H1 (cell line): Measurements from ENCODE around the gene ACYP2. TPM values are rescaled to one million over a fixed set of nuclear protein-coding genes. Genes with fewer than 3 reads are reported as not detected.

Experiments used
- CTCF ChIA-PET: fragments of 300-600 bp; sonication (Branson Sonifier 250); formaldehyde crosslinking; loops from one replicate; lab custom pipeline; 2021; ENCODE audit not compliant: partially characterized antibody; lab: Charles Lee
- POLR2A ChIA-PET: fragments of 300-600 bp; sonication (Branson Sonifier 250); formaldehyde crosslinking; loops from one replicate; lab custom pipeline; 2021; ENCODE audit warnings: inconsistent platforms; ENCODE audit not compliant: partially characterized antibody; lab: Charles Lee
- DNase-seq, 2 experiments: peaks; one replicate each; pipeline versions ENCODE4 v3.0.0 to v3.0.0-alpha.2; 2010 to 2022; ENCODE audit warnings: low spot score in 2 of 2, low read depth in 1 of 2, mixed read lengths in 1 of 2
- FAIRE-seq: peaks from 2 replicates; lab custom pipeline; 2011; peaks lifted over from hg19 to GRCh38; lab: Jason Lieb, UNC
- H2AFZ ChIP-seq: 2 replicates; pipeline ENCODE4 v1.8.1; 2012; ENCODE audit warnings: low read length, inconsistent platforms
- H2AK5ac ChIP-seq: 2 replicates; pipeline ENCODE4 v1.6.1; 2013; ENCODE audit warnings: low read depth, low read length
- H2BK120ac ChIP-seq: replicated peaks from 2 replicates; pipeline ENCODE3; 2013; ENCODE audit warnings: low read depth, low read length, inconsistent platforms
- H2BK12ac ChIP-seq: 2 replicates; pipeline ENCODE4 v1.6.1; 2013; ENCODE audit warnings: low read depth, low read length
- H2BK15ac ChIP-seq: 2 replicates; pipeline ENCODE4 v1.6.1; 2013; ENCODE audit warnings: low read length
- H2BK20ac ChIP-seq: 2 replicates; pipeline ENCODE4 v1.6.1; 2013; ENCODE audit warnings: low read length
- H2BK5ac ChIP-seq: 2 replicates; pipeline ENCODE4 v1.6.1; 2013; ENCODE audit warnings: low read depth, low read length
- H3K14ac ChIP-seq: 2 replicates; pipeline ENCODE4 v1.6.1; 2013; ENCODE audit warnings: inconsistent platforms; ENCODE audit not compliant: insufficient read length
- H3K18ac ChIP-seq: 2 replicates; pipeline ENCODE4 v1.6.1; 2013; ENCODE audit warnings: low read length; ENCODE audit errors: extremely low read depth
- H3K23ac ChIP-seq: 2 replicates; pipeline ENCODE4 v1.6.1; 2013; ENCODE audit warnings: inconsistent platforms; ENCODE audit not compliant: insufficient read length
- H3K23me2 ChIP-seq: 2 replicates; pipeline ENCODE4 v1.6.1; 2013; ENCODE audit warnings: low read depth, low read length
- H3K27ac ChIP-seq: 2 replicates; pipeline ENCODE4 v1.6.1; 2011; ENCODE audit warnings: low read depth, low read length, inconsistent platforms
- H3K27me3 ChIP-seq, 4 experiments: replicated peaks in 1 of 4; 1 replicate in 1 of 4; 2 replicates in 3 of 4; pipeline versions ENCODE4 v1.6.1 to v1.8.1; 2011 to 2013; ENCODE audit warnings: low read length in 3 of 4, mild to moderate bottlenecking in 3 of 4, inconsistent platforms in 2 of 4, mixed read lengths in 2 of 4, moderate library complexity in 1 of 4; ENCODE audit not compliant: control insufficient read depth in 3 of 4, insufficient read depth in 3 of 4; ENCODE audit errors: extremely low read depth in 1 of 4
- H3K36me3 ChIP-seq, 4 experiments: 2 replicates each; pipeline versions ENCODE4 v1.6.1 to v1.8.1; 2011 to 2013; ENCODE audit warnings: mild to moderate bottlenecking in 4 of 4, low read length in 3 of 4, moderate library complexity in 2 of 4, control low read depth in 1 of 4, inconsistent platforms in 1 of 4; ENCODE audit not compliant: insufficient read depth in 4 of 4, control insufficient read depth in 2 of 4
- H3K4ac ChIP-seq: replicated peaks from 2 replicates; pipeline ENCODE3; 2013; ENCODE audit warnings: low read length, low read depth, mixed read lengths, inconsistent platforms; ENCODE audit not compliant: insufficient read length
- H3K4me1 ChIP-seq, 4 experiments: replicated peaks in 1 of 4; 1 replicate in 1 of 4; 2 replicates in 3 of 4; pipeline versions ENCODE4 v1.6.1 to v1.8.1; 2011 to 2013; ENCODE audit warnings: low read length in 3 of 4, inconsistent platforms in 2 of 4, mixed read lengths in 1 of 4; ENCODE audit not compliant: insufficient read depth in 4 of 4, control insufficient read depth in 3 of 4
- H3K4me2 ChIP-seq, 2 experiments: 2 replicates each; pipeline versions ENCODE4 v1.6.1 to v1.8.1; 2011 to 2013; ENCODE audit warnings: low read depth in 2 of 2, low read length in 2 of 2, control low read depth in 1 of 2, inconsistent platforms in 1 of 2, mild to moderate bottlenecking in 1 of 2; ENCODE audit not compliant: insufficient read depth in 1 of 2
- H3K4me3 ChIP-seq, 4 experiments: fragments of 200-600, 300-600 bp in 1 of 4; sonication (generic), shearing (Covaris generic), sonication (Bioruptor Twin) in 1 of 4; 2 replicates each; pipeline versions ENCODE4 v1.5.1 to v1.8.1; 2011 to 2016; ENCODE audit warnings: low read length in 4 of 4, low read depth in 3 of 4, control low read depth in 2 of 4, inconsistent platforms in 2 of 4, mild to moderate bottlenecking in 2 of 4, mixed read lengths in 1 of 4, moderate library complexity in 1 of 4; ENCODE audit not compliant: insufficient read depth in 2 of 4; ENCODE audit errors: extremely low read depth in 1 of 4
- H3K56ac ChIP-seq: replicated peaks from 2 replicates; pipeline ENCODE3; 2013; ENCODE audit warnings: low read depth, mild to moderate bottlenecking, mixed read lengths, low read length, inconsistent platforms; ENCODE audit not compliant: insufficient read length
- H3K79me1 ChIP-seq: 2 replicates; pipeline ENCODE4 v1.6.1; 2013; ENCODE audit warnings: low read depth, low read length, control low read depth
- H3K79me2 ChIP-seq, 2 experiments: 2 replicates each; pipeline versions ENCODE4 v1.6.1 to v1.8.1; 2012 to 2013; ENCODE audit warnings: low read length in 2 of 2, mild to moderate bottlenecking in 2 of 2, inconsistent platforms in 1 of 2; ENCODE audit not compliant: insufficient read depth in 2 of 2, control insufficient read depth in 1 of 2
- H3K9ac ChIP-seq, 4 experiments: replicated peaks in 1 of 4; 1 replicate in 1 of 4; 2 replicates in 3 of 4; pipeline versions ENCODE4 v1.6.1 to v1.8.1; 2011 to 2013; ENCODE audit warnings: low read depth in 3 of 4, low read length in 3 of 4, control low read depth in 2 of 4, mild to moderate bottlenecking in 2 of 4, moderate library complexity in 2 of 4, inconsistent platforms in 1 of 4; ENCODE audit errors: extremely low read depth in 1 of 4
- H3K9me3 ChIP-seq, 2 experiments: 2 replicates each; pipeline versions ENCODE4 v1.6.1 to v1.8.1; 2012 to 2013; ENCODE audit warnings: mild to moderate bottlenecking in 2 of 2, moderate library complexity in 2 of 2, control low read depth in 1 of 2, inconsistent platforms in 1 of 2, low read depth in 1 of 2, low read length in 1 of 2, mixed read lengths in 1 of 2; ENCODE audit not compliant: insufficient read depth in 2 of 2
- H4K20me1 ChIP-seq, 2 experiments: replicated peaks in 1 of 2; 2 replicates each; pipeline versions ENCODE3 to v1.8.1; 2011 to 2013; ENCODE audit warnings: inconsistent platforms in 2 of 2, low read length in 2 of 2, mild to moderate bottlenecking in 1 of 2; ENCODE audit not compliant: insufficient read depth in 2 of 2, control insufficient read depth in 1 of 2
- H4K5ac ChIP-seq: 2 replicates; pipeline ENCODE4 v1.6.1; 2013; ENCODE audit warnings: low read length, low read depth, mixed read lengths, inconsistent platforms; ENCODE audit not compliant: insufficient read length
- H4K8ac ChIP-seq: 2 replicates; pipeline ENCODE4 v1.8.0; 2013; ENCODE audit warnings: mild to moderate bottlenecking, moderate library complexity, low read length, inconsistent platforms; ENCODE audit not compliant: insufficient read depth; ENCODE audit errors: extremely low read depth
- H4K91ac ChIP-seq: replicated peaks from 2 replicates; pipeline ENCODE3; 2013; ENCODE audit warnings: low read length, mixed read lengths, inconsistent platforms; ENCODE audit not compliant: insufficient read length
- ASH2L ChIP-seq: fragments of 200-600, 300-600 bp; sonication (generic); IDR thresholded peaks from one replicate; pipeline ENCODE4 v1.7.1; 2017; ENCODE audit warnings: low read length
- ATF2 ChIP-seq: IDR thresholded peaks from 2 replicates; pipeline ENCODE4 v1.6.1; 2012; ENCODE audit warnings: low read length, inconsistent platforms
- CHD1 ChIP-seq: IDR thresholded peaks from 2 replicates; pipeline ENCODE4 v1.6.1; 2012; ENCODE audit warnings: low read depth, low read length, improper control_type of control experiment
- EZH2 ChIP-seq: fragments of 200-600 bp; sonication (generic); IDR thresholded peaks from 2 replicates; pipeline ENCODE4 v1.7.1; 2012; ENCODE audit warnings: low read depth, mild to moderate bottlenecking, moderate library complexity, low read length, inconsistent platforms; ENCODE audit not compliant: severe bottlenecking
- GABPA ChIP-seq: IDR thresholded peaks from 2 replicates; pipeline ENCODE4 v1.6.1; 2011; ENCODE audit warnings: mild to moderate bottlenecking, low read length, moderate library complexity, borderline replicate concordance; ENCODE audit not compliant: insufficient read depth
- GTF2F1 ChIP-seq: IDR thresholded peaks from 2 replicates; pipeline ENCODE4 v1.6.1; 2012; ENCODE audit warnings: low read depth, low read length, improper control_type of control experiment, borderline replicate concordance
- KDM5A ChIP-seq: fragments of 200-600 bp; IDR thresholded peaks from 2 replicates; pipeline ENCODE4 v1.7.1; 2012; ENCODE audit warnings: mild to moderate bottlenecking, low read length, inconsistent platforms, mixed read lengths
- RBBP5 ChIP-seq: IDR thresholded peaks from 2 replicates; pipeline ENCODE4 v1.7.1; 2012; ENCODE audit warnings: low read depth, mild to moderate bottlenecking, inconsistent platforms, low read length, moderate library complexity, borderline replicate concordance
- RNF2 ChIP-seq: fragments of 200-900, 300-1000 bp; sonication (generic); IDR thresholded peaks from 2 replicates; pipeline ENCODE4 v1.7.1; 2016; ENCODE audit warnings: borderline replicate concordance, low read depth, mild to moderate bottlenecking, antibody characterized with exemption, low read length; ENCODE audit not compliant: poor library complexity, severe bottlenecking; ENCODE audit errors: missing control alignments
- SIRT6 ChIP-seq: IDR thresholded peaks from one replicate; pipeline ENCODE4 v1.7.1; 2012; ENCODE audit warnings: low read length, inconsistent platforms
- SP1 ChIP-seq: IDR thresholded peaks from 2 replicates; pipeline ENCODE4 v1.6.1; 2011; ENCODE audit warnings: low read depth, low read length
- TAF7 ChIP-seq: optimal IDR thresholded peaks from 2 replicates; pipeline ENCODE3; 2011; ENCODE audit warnings: low read depth, mild to moderate bottlenecking, inconsistent platforms, low read length, moderate library complexity, borderline replicate concordance
- TEAD4 ChIP-seq: IDR thresholded peaks from 2 replicates; pipeline ENCODE4 v1.6.1; 2012; ENCODE audit warnings: low read depth, low read length, inconsistent platforms, mixed read lengths
- WGBS, 2 experiments: shearing (Covaris generic) in 1 of 2; methylation state at CpG; one replicate each; pipeline versions ENCODE4 v1.1.6 to v1.1.7; 2013 to 2015; ENCODE audit warnings: low lambda C conversion rate in 2 of 2, mixed read lengths in 2 of 2, inconsistent platforms in 1 of 2, low coverage in 1 of 2, missing lambda C conversion rate in 1 of 2; ENCODE audit not compliant: insufficient replicate concordance in 2 of 2, insufficient coverage in 1 of 2, insufficient read length in 1 of 2; ENCODE audit errors: extremely low coverage in 1 of 2, missing lambda C conversion rate in 1 of 2; 5-methylcytosine and 5-hydroxymethylcytosine counted together
- polyA plus RNA-seq, 7 experiments: library from polyadenylated mRNA; depleted of rRNA in 3 of 7; stranded (reverse) in 5 of 7; unstranded in 2 of 7; fragments of >200 nt in 5 of 7; fragments of 200-250 nt in 2 of 7; gene quantifications; 1 replicate in 5 of 7; 2 replicates in 1 of 7; 4 replicates in 1 of 7; pipeline versions ENCODE4 v1.2.1 to v1.2.3, GENCODE V29; 2011 to 2013; ENCODE audit warnings: missing spikeins in 2 of 7, mixed read lengths in 2 of 7
- total RNA-seq: library from RNA; stranded (reverse); fragmentation: NEBNext Ultra II Directional; extraction: Animal tissue kit (Norgen Biotek cat#: 25700); gene quantifications from 2 replicates; pipeline ENCODE4 v1.2.1, GENCODE V29; 2021

The ACYP2 gene
- total and polyA plus RNA-seq, 2 of the 8 experiments (the other 6 are each of a cell fraction or from before 2014, with no cell fraction given), result 3.4 to 4.4 TPM

GRCh38 chr2:54079331-54079730, 36.1 kb upstream of the ACYP2 start:
- H3K27ac ChIP-seq, result no peak overlapping the region
- POLR2A ChIA-PET, result no interaction called here
- TF ChIP-seq RBBP5, result no peak
- TF ChIP-seq RNF2, result no peak
- no peak for TF ChIP-seq SIRT6
- no peak for TF ChIP-seq SP1
- TF ChIP-seq KDM5A, result no peak
- no peak for TF ChIP-seq EZH2
- no peak for TF ChIP-seq ASH2L
- no peak for TF ChIP-seq GABPA
- no peak for TF ChIP-seq TEAD4
- no peak for TF ChIP-seq GTF2F1
- no peak for TF ChIP-seq TAF7
- TF ChIP-seq ATF2, result no peak
- TF ChIP-seq CHD1, result no peak

More at GRCh38 chr2:54079331-54079730, 36.1 kb upstream of the ACYP2 start:
- Histone ChIP-seq H2BK15ac (no peak overlapping the region), H2BK5ac (no peak overlapping the region), H2AFZ (no peak overlapping the region), H4K91ac (no peak overlapping the region), H3K4ac (no peak overlapping the region), H3K23ac (no peak overlapping the region), H3K79me2 (no peaks in the 10 kb centered on the region), H3K56ac (no peak overlapping the region), H3K23me2 (no peaks in the 10 kb centered on the region), H3K9ac (no peak overlapping the region), H3K4me1 (no peaks in the 10 kb centered on the region), H3K4me2 (no peak overlapping the region), H3K9me3 (no peaks in the 10 kb centered on the region), H2BK12ac (no peak overlapping the region), H4K5ac (no peak overlapping the region), H3K14ac (no peak overlapping the region), H4K8ac (no peak overlapping the region), H4K20me1 (no peaks in the 10 kb centered on the region), H2BK20ac (no peak overlapping the region), H3K4me3 (no peak overlapping the region), H3K36me3 (no peaks in the 10 kb centered on the region), H2AK5ac (no peak overlapping the region), H3K27me3 (no peaks in the 10 kb centered on the region), H3K18ac (no peak overlapping the region), H2BK120ac (no peak overlapping the region), H3K79me1 (no peaks in the 10 kb centered on the region)
- CTCF ChIA-PET, result interaction anchor here (0.7 to 3.2 kb wide), 3 partner anchors 15 to 109 kb away, joined by 3 to 8 read pairs (median 3); partner anchors contain the start of gene PSME4
- 88% methylated on average over 2 of the region's 2 CpGs; no CpG with 5 or more reads in 1 of the 2 experiments for WGBS, 2 experiments
- DNase-seq, result no peak
- no peak for FAIRE-seq
